ENCODE data around the gene CDCP2.
"Not testable (repeated sequence)": the region's sequence is repeated elsewhere in the genome, so short reads cannot be mapped to it uniquely, and the experiment has no call there.

CDCP2 gene

DNA sequence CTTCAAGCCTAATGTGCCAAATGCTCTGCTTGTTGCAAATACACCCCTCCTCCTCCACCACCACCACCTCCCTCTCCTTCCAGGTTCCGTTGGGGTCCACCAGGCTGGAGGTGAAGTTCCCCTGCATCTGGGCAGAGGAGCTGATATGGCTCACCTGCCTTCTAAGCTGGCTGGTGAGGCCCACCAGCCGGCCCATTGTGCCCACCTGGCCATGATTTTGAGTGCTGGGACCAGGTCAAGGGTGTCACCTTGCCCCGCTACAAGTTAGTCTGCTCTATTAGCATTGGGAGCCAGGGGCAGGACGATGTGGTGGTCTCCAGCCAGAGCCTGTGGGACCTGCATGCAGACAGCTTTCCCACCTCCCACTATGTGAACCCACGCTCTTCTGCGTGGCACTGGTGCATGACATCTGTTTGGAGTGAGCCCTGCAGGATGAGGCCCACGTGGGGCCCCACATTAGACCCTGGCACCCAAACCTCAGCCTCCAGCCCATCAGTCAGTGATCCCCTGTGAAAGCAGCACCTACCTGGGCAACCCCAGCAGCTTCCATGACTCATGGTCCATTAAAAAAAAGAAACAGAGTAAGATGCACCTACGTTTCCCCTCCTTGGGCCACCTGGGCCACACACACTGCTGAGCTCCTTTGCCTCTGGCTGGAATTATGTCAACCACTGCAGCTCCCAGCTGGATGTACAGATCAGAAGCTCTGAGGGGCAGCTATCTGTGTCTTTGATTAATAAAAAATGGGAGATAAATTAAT, 15.6 kb upstream of the CDCP2 start:
- no peak for DNase-seq (ENCODE audit: low read depth in 2 of 2, low spot score in 1 of 2)

DNA sequence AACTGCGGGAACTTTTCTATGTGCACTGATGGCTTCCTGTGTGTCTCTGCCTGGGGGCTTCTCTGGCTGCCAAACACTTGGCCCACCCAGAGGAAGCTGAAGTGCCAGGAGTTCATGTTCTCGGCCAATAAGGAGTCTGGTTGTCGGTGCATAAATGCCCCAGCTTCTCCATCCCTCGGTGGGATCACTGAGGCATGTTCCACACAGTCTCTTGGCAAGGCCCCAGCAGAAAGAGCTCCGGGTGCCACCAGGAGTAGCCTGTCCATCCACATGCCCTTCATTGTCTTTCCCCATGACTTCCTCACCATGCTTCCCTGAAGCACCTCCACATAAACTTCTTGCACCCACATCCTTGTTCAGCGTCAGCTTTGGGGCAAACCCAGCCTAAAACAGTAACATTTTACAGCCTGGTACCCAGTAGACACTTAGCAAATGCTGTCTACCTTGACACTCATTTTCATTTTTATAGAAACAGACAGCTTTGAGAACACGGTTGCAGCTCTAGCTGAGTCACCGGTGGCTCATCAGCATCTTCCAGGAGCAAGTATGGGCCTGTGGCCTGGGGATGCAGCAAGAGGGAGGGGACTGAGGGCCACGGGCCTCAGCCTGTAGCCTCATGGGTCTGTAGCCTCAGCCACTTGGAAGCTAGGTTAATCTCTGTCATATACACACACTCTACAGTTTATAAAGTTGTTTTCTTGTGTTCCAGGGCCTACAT, 14.8 kb upstream of the CDCP2 start:
- no peak for DNase-seq (ENCODE audit: low read depth in 2 of 2, low spot score in 1 of 2)

DNA sequence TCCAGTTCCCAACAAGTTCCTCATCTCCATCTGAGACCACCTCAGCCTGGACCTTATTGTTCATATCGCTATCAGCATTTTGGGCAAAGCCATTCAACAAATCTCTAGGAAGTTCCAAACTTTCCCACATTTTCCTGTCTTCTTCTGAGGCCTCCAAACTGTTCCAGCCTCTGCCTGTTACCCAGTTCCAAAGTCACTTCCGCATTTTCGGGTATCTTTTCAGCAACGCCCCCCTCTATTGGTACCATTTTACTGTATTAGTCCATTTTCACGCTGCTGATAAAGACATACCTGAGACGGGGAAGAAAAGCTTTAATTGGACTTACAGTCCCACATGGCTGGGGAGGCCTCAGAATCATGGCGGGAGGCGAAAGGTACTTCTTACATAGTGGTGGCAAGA, 13.6 kb upstream of the CDCP2 start:
- not testable (repeated sequence) for DNase-seq (ENCODE audit: low read depth in 2 of 2, low spot score in 1 of 2)

DNA sequence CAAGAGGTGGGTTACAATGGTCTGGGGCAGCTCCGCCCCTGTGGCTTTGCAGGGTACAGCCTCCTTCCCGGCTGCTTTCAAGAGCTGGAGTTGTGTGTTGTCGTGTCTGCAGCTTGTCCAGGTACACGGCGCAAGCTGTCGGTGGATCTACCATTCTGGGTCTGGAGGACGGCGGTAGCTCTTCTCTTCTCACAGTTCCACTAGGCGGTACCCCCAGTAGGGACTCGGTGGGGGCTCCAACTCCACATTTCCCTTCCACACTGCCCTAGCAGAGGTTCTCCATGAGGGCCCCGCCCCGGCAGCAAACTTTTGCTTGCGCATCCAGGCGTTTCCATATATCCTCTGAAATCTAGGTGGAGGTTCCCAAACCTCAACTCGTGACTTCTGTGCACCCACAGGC, 12.3 kb upstream of the CDCP2 start:
- no peak for DNase-seq (ENCODE audit: low read depth in 2 of 2, low spot score in 1 of 2)

DNA sequence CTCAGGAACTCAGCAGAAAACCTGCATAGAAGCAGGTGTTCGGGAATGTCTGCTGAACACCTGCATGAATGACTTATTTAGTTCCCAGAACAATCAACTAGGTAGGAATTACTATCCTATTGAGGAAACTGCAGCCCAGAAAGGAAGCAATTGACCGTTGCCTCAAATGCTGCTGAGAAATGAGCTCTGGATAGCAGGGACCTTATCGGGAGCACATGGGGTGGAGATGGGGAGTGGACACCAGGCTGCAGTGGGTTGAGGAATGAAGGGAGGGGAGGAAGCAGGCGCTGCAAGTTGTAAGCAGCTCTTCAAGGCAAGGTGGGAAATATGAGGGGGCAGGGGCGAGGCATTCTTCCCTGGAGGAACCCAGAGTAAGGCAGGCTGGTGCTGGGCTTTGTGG, 10.8 kb upstream of the CDCP2 start:
- DNase-seq (ENCODE audit: low read depth in 2 of 2, low spot score in 1 of 2): no peak

DNA sequence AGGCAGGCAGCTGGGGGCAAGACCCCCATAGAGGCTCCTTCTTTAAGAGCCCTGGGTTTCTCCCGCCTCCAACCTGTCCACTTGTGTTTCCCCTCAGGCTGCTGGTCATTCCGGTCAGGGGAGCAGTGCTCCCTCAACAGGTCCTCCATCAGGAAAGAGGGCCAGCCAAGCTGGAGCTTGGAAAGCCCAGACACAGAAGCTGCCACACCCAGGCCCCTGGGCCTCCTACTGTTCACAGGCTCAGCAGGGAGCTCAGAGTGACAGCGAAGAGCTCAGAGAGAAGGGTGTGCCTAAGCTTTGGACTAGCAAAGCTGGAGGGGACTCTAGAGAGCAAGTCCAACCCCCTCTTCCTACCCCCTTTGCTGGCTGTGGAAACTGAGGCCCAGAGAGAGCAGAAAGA, 10.3 kb upstream of the CDCP2 start:
- DNase-seq (ENCODE audit: low read depth in 2 of 2, low spot score in 1 of 2): no peak

DNA sequence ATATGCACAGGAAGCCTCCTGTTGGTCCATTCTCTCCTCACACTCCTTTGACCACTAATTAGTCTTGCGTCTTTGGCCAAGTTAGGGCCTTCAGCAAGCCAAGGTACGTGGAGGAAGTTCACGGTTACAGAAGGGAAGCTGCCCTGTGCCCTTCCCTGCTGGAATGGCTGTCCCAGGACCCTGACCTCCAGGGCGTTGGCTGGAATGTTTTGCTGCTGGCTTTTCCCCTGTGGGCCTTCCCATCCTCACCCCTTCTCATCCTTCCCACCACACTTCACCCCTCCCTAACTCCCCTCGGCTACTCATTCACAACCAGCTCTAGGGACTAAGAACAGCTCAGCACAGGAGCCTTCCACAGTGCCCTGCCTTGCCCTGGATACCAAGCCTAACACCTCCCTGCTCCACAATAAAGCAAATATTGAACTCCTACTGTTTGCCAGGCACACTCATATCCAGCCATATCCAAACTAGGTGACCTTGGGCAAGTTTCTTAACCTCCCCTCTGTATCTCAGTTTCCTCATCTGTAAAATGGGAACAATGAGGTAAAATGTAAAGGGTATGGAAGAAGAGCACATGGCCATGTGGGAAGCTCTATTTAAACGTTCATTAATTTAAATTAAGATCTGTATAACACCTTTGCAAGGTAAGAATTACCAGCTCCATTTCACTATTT, 8.8 kb upstream of the CDCP2 start:
- no peak for DNase-seq (ENCODE audit: low read depth in 2 of 2, low spot score in 1 of 2)

DNA sequence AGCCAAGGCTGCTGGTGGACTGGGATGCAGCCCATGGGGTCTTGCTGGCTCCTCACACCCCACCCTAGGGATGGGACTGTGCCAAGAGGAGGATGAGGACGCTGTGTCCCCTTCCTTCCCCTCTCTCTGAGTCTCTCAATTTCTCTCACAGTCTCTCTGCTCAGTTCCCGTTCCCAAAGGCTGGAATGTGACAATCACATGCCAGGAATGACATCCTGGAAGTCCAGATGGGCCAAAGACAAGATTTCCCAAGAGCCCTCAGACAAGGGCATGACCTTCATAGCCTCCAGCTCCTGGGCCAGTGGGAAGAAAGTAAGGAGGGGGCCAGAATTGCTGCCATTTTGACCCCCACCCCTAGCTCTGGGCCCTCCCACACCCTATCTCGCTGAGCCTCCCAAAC, 7.6 kb upstream of the CDCP2 start:
- DNase-seq (ENCODE audit: low read depth in 2 of 2, low spot score in 1 of 2): no peak

DNA sequence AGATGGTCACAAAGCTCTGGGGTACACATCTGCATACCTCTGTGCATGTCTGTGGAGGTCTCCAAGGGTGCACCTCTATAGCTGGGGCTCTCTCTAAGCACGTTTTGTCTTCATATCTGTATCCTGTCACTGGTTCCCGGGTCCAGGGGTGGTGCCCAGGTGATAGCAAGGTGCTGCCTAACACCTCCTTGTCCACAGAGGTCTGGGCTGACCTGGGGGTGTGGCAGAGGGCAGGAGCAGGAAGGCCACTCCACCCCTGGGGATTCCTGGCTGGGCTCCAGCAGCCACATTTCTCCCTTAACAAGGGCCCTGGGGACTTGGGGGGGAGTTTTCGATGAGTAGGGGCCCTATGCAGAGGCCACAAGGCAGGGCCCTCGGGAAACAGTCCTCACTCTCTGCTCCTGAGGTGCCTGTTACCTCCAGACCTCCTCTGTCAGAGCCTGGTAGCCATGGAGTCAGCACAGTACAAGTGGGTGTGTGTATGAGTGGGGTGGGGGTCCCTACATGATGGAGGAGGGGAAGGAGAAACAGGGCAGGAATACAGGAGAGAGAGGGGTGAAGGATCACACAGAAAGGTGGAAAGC, 7.0 kb upstream of the CDCP2 start:
- no peak for DNase-seq (ENCODE audit: low read depth in 2 of 2, low spot score in 1 of 2)

DNA sequence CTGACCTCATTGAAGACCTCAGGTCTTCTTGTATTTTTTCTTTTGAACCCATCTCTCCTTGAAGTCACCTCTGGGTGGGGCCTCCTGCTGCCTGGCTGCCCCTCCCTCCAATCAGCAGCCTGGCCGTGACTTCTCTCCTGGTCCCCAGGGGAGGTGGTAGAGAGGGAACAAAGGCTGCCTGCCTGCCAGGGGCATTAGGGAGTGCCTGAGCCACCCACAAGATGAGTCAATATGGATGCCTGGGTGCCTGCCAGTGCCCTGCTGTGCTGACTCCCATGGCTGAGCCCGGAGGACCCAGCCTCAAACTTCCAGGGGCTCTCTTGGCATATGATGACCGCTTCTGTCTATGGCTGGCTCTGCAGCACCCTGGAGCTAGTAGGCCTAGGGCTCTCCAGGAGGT, 5.3 kb upstream of the CDCP2 start:
- no peak for DNase-seq (ENCODE audit: low read depth in 2 of 2, low spot score in 1 of 2)

DNA sequence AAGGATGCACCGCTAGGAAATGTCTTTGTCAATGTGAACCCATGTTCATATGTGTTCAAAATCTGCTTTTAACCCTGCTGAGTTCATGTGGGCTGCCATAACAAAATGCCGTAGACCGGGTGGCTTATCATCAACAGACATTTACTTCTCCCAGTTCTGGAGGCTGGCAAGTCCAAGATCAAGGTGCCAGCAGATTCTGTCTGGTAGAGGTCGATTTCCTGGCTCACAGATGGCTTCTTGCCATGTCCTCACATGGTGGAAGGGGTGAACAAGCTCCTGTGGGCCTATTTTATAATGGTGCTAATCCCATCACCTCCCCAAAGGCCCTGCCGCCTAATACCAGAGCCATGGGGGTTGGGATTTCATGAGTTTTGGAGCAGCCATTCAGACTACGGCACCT, 4.6 kb upstream of the CDCP2 start:
- no peak for DNase-seq (ENCODE audit: low read depth in 2 of 2, low spot score in 1 of 2)

DNA sequence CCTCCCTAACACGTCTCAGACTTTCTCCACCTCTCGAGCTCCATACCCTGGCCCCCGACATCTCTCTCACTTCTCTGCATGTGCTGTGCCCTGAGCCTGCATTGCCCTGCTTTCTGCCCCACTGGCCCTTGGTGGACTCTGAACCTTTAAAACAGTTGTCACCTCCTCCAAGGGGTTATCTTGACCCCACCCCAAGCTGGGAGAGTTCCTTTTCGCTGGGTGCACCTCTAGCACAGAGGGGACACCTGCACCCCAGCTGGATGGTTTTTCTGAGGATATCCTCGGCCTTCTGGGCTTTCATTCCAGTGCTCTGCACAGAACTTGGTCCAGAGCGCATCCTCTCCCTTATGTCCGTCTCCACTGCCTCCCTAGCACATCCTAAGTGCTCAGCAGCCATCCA, 4.2 kb upstream of the CDCP2 start:
- no peak for DNase-seq (ENCODE audit: low read depth in 2 of 2, low spot score in 1 of 2)

DNA sequence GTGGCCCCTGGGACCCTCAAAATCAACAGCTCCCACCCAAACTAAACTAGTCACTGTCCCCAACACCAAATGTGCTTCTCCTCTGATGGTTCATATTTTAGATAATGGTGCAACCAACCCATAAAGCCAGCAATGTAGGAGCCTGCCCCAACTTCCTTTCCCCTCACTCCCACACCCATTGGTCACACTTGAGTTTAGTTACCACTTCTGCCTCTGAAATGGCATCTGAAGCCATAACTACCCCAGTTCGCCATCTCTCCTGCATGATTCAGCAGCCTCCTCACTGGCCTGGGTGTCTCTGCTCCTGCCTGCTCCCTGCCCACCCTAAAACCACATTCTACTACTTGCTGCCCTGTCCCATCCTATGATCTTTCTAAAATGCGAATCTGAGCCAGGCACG, 3.4 kb upstream of the CDCP2 start:
- no peak for DNase-seq (ENCODE audit: low read depth in 2 of 2, low spot score in 1 of 2)

DNA sequence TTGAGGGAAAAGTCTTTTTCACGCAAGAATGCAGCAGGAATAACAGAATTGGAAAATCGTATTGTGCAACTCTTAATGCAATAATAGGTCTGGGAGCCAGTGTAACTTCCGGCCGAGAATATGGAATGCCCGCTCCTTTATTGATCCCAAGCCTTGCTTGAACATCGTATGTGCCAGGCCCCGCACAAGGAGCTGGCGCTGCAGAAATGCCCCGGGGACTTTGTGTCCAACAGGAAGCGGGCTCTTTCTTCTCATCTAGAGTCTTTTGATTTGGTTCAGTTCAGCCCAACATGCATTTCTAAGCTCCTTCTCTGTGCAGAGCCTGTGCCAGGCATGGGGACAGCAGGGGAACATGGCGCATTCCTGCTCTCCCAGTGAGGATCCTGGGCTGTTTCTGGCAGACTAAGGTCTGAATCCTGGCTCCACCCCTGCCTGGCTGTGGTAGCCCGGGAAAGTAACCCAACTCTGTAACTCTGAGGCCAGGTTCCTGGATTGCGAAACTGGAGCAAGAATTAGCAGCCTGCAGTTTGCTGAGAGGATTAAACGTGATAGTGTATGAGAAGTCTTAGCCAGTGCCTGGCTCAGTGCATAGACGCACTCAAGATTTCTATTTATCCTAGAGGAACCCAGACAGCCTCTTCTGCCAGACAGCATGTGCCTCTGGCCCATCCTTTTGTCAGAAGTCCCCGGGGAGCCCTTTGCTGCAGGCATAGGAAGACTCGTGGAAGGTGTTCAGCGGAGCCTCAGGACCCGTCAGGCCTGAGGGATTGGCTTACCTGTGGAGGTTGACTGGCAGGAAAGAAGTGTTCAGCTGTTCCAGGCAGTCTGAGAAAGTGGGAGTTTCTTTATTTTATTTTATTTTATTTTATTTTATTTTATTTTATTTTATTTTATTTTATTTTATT, 987 bp upstream of the CDCP2 start:
- DNase-seq (ENCODE audit: low read depth in 2 of 2, low spot score in 1 of 2): no peak

DNA sequence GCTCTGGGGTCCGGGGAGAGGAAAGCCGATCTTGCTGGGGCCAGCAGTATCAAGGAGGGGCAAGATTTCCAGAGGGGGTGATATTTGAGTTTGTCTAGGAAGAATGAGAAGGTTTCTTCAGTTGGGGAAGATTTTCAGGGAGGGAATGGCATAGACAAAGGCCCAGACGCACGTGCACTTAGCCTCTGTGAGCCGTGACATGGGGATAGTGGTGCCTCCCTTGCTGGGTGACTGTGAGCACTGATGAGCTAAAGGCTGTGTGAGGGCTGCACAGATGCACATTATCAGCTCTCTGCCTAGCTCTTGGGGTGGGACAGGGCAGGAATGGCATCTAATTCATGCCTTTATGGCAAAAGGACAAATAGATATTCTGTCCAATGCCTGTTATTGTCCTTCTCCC, 1.8 kb downstream of the CDCP2 start:
- no peak for DNase-seq (ENCODE audit: low read depth in 2 of 2, low spot score in 1 of 2)

DNA sequence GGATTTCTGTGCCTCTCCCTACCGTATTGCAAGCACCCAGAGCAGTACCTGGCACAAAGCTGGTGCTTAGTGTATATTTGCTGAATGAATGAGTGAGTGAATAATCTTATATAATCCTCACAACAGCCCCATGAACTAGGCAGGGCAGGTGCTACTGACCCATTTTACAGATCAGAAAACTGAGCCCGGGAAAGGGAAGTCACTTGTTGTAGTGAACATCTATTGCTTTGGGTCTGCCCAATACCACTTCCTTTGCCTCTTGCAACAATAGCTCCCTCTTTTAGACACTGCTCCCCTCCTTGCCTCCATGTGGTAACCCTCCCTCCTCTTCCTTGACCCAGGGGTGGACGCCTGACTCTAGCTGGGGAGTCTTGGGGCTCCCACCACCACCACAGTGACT, 3.1 kb downstream of the CDCP2 start:
- DNase-seq (ENCODE audit: low read depth in 2 of 2, low spot score in 1 of 2): no peak

DNA sequence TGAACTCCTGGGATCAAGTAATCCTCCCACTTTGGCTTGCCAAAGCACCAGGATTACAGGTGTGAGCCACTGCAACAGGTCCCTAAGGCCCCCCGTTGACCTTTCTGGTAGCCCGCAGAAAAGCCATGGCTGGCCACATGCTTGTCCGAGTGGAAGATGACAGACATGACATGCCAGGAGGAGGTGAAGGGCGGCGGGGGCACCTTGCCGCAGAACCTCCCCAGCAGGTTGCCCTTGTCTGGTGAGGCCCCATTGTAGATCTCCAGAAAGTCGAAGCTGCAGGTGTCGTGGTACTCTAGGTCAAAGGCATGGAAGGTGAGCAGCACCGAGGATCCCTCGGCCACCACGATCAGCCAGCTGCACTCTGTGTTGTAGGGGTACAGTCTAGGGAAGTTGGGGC, 8.4 kb downstream of the CDCP2 start:
- no peak for DNase-seq (ENCODE audit: low read depth in 2 of 2, low spot score in 1 of 2)

DNA sequence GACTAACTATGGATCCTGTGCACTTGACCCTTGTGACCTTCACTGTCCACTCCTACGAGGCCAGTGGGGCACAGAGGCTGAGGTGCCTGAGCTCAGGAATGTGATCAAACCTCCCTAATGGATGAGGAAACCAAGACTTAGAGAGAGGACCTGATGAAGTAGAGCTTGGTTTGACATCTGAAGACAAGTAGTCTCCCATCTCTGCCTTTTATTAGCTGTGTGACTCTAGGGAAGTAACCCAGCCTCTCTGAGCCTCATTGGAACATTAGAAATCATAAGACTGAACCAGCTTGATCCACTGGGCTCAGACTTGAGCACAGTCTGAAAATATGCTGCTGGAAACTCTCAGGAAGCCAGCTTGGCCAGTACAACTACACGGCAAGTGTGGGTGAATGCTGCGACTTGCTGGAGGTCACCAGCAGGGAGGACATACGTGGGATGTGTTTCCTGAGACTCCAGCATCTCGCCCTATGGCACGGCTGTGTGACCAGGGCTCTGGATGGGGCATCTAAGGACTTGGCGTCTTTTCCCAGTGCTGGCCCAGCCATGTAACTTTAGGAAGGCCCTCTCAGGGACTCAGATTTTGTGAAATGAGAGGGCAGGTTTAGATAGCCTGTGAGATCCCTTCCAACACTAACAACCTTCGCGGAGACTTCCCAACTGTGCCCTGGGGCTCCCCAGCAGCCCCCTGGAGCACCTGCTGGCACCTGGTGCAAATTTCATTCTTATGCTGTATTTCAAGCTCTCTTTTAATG, 10.5 kb downstream of the CDCP2 start:
- DNase-seq (ENCODE audit: low read depth in 2 of 2, low spot score in 1 of 2): no peak

DNA sequence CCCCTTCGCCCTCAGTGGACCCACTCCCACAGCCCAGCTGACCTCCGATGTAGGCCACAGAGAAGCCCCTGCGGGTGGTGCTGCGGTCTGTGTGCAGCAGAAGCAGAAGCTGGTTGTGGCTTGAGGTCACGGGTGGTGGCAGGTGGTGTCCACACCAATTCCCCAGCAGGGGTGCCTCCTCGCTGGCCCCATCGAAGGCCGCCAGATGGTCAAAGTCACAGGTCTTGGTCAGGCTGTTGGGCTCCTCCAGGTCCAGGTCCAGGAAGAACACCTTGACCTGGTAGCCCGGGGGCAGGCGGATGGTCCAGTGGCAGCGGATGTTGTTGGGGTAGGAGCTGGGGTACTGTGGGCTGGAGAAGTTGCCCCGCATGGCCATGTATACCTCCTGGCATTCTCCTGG, 13.1 kb downstream of the CDCP2 start:
- no peak for DNase-seq (ENCODE audit: low read depth in 2 of 2, low spot score in 1 of 2)

DNA sequence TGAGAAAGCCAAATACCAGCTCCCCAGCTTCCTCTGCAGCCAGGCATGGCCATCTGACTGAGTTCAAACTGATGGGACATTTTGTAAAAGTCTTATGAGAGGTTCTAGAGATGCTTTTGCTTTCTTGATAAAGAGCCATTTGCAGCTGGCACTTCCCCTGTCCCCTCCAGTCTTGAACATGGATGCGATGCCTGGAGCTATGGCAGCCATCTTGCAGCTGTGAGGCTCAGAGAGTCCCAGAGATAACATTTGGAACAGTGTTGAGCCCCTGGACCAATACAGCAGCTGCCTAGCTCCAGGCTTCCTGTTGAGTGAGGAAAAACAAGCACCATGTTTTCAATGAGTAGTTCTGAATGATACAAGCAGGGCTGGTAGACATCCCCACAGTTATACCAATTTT, 13.8 kb downstream of the CDCP2 start:
- no peak for DNase-seq (ENCODE audit: low read depth in 2 of 2, low spot score in 1 of 2)

Measured in stimulated activated CD8-positive, alpha-beta memory T cell treated with anti-CD3 and anti-CD28 coated beads, Interleukin-4, amount 100 ng/mL, for 1 hour (primary cell).